ENCODE results near the gene PCYT1B. TPM values are rescaled to one million over a fixed set of nuclear protein-coding genes. Genes with fewer than 3 reads are reported as not detected.

Gene PCYT1B
- total RNA-seq, 4 donors from 2014 or later = 0.07 TPM; not detected in 3

- no peaks in the 10 kb centered on the region for H3K4me1 ChIP-seq
- H3K9me3 ChIP-seq = no peaks in the 10 kb centered on the region
- ATAC-seq (no peak), DNase-seq (no peak)
- H3K27me3 ChIP-seq = no peaks in the 10 kb centered on the region
- TF ChIP-seq POLR2A (IDR thresholded peaks at IDR 0.05) (no peak), CTCF (IDR thresholded peaks at IDR 0.05 in 4 of 5, conservative IDR thresholded peaks at IDR 0.05 in 1 of 5) (no peak)
- H3K36me3 ChIP-seq = no peaks in the 10 kb centered on the region
- no peak overlapping the region for H3K4me3 ChIP-seq
- in situ Hi-C loops (cut with MboI; ENCODE audit: low sequenced_read_pairs in 4 of 4) = no loop called here
- no peak overlapping the region for H3K27ac ChIP-seq
- intact Hi-C loops (cut with DNase I; ENCODE audit: low total_unique reads) = no loop called here
These were observed 45.3 kb downstream of the PCYT1B start for GRCh38 chrX:24601858-24602257.

- Histone ChIP-seq H3K4me1 (no peaks in the 10 kb centered on the region), H3K9me3 (no peaks in the 10 kb centered on the region), H3K27me3 (no peaks in the 10 kb centered on the region), H3K36me3 (no peaks in the 10 kb centered on the region), H3K27ac (no peak overlapping the region), H3K4me3 (no peak overlapping the region)
- in situ Hi-C loops (cut with MboI; ENCODE audit: low sequenced_read_pairs in 4 of 4) = no loop called here
- intact Hi-C loops (cut with DNase I; ENCODE audit: low total_unique reads) = no loop called here
- ATAC-seq (no peak), DNase-seq (no peak)
- TF ChIP-seq POLR2A (IDR thresholded peaks at IDR 0.05) (no peak), CTCF (IDR thresholded peaks at IDR 0.05 in 4 of 5, conservative IDR thresholded peaks at IDR 0.05 in 1 of 5) (no peak)
These were observed 52.6 kb downstream of the PCYT1B start for GRCh38 chrX:24594501-24594900.

- no peaks in the 10 kb centered on the region for H3K4me1 ChIP-seq
- in situ Hi-C loops (cut with MboI; ENCODE audit: low sequenced_read_pairs in 4 of 4) (no loop called here), intact Hi-C loops (cut with DNase I; ENCODE audit: low total_unique reads) (no loop called here)
- TF ChIP-seq POLR2A (IDR thresholded peaks at IDR 0.05) (no peak), CTCF (IDR thresholded peaks at IDR 0.05 in 4 of 5, conservative IDR thresholded peaks at IDR 0.05 in 1 of 5) (no peak)
- no peaks in the 10 kb centered on the region for H3K36me3 ChIP-seq
- no peaks in the 10 kb centered on the region for H3K9me3 ChIP-seq
- H3K27me3 ChIP-seq = no peaks in the 10 kb centered on the region
- ATAC-seq = no peak
- H3K27ac ChIP-seq = no peak overlapping the region
- no peak for DNase-seq
- H3K4me3 ChIP-seq = no peak overlapping the region
These were observed 57.0 kb downstream of the PCYT1B start for GRCh38 chrX:24590111-24590510.

GRCh38 chrX:24577091-24577490 lies 70.1 kb downstream of the PCYT1B start:
- ATAC-seq (no peak), DNase-seq (no peak)
- Histone ChIP-seq H3K27ac (no peak overlapping the region), H3K4me3 (no peak overlapping the region), H3K4me1 (no peaks in the 10 kb centered on the region), H3K9me3 (no peaks in the 10 kb centered on the region), H3K36me3 (no peaks in the 10 kb centered on the region), H3K27me3 (no peaks in the 10 kb centered on the region)
- intact Hi-C loops (cut with DNase I; ENCODE audit: low total_unique reads) = no loop called here
- TF ChIP-seq POLR2A (IDR thresholded peaks at IDR 0.05) (no peak), CTCF (IDR thresholded peaks at IDR 0.05 in 4 of 5, conservative IDR thresholded peaks at IDR 0.05 in 1 of 5) (no peak)
- in situ Hi-C loops (cut with MboI; ENCODE audit: low sequenced_read_pairs in 4 of 4) = no loop called here

- TF ChIP-seq CTCF (IDR thresholded peaks at IDR 0.05 in 4 of 5, conservative IDR thresholded peaks at IDR 0.05 in 1 of 5) = no peak
- DNase-seq = no peak
- no peak for ATAC-seq
- Histone ChIP-seq H3K4me1 (no peaks in the 10 kb centered on the region), H3K36me3 (no peaks in the 10 kb centered on the region), H3K27me3 (no peaks in the 10 kb centered on the region), H3K27ac (no peak overlapping the region), H3K9me3 (no peaks in the 10 kb centered on the region), H3K4me3 (no peak overlapping the region)
- intact Hi-C loops (cut with DNase I; ENCODE audit: low total_unique reads) (no loop called here), in situ Hi-C loops (cut with MboI; ENCODE audit: low sequenced_read_pairs in 4 of 4) (no loop called here)
These were observed 71.7 kb downstream of the PCYT1B start for GRCh38 chrX:24575496-24575895.

Data from gastrocnemius medialis (tissue), 4 donors.